H1 (cell line): Measurements from ENCODE around the gene NPC1L1. TPM values are rescaled to one million over a fixed set of nuclear protein-coding genes. Genes with fewer than 3 reads are reported as not detected.

Source experiments
- CTCF ChIA-PET: fragments of 300-600 bp; sonication (Branson Sonifier 250); formaldehyde crosslinking; loops from one replicate; lab custom pipeline; 2021; ENCODE audit not compliant: partially characterized antibody; lab: Charles Lee
- POLR2A ChIA-PET: fragments of 300-600 bp; sonication (Branson Sonifier 250); formaldehyde crosslinking; loops from one replicate; lab custom pipeline; 2021; ENCODE audit warnings: inconsistent platforms; ENCODE audit not compliant: partially characterized antibody; lab: Charles Lee
- DNase-seq, 2 experiments: peaks; one replicate each; pipeline versions ENCODE4 v3.0.0 to v3.0.0-alpha.2; 2010 to 2022; ENCODE audit warnings: low spot score in 2 of 2, low read depth in 1 of 2, mixed read lengths in 1 of 2
- FAIRE-seq: peaks from 2 replicates; lab custom pipeline; 2011; peaks lifted over from hg19 to GRCh38; lab: Jason Lieb, UNC
- H2AFZ ChIP-seq: 2 replicates; pipeline ENCODE4 v1.8.1; 2012; ENCODE audit warnings: low read length, inconsistent platforms
- H2AK5ac ChIP-seq: 2 replicates; pipeline ENCODE4 v1.6.1; 2013; ENCODE audit warnings: low read depth, low read length
- H2BK120ac ChIP-seq: replicated peaks from 2 replicates; pipeline ENCODE3; 2013; ENCODE audit warnings: low read depth, low read length, inconsistent platforms
- H2BK12ac ChIP-seq: 2 replicates; pipeline ENCODE4 v1.6.1; 2013; ENCODE audit warnings: low read depth, low read length
- H2BK15ac ChIP-seq: 2 replicates; pipeline ENCODE4 v1.6.1; 2013; ENCODE audit warnings: low read length
- H2BK20ac ChIP-seq: 2 replicates; pipeline ENCODE4 v1.6.1; 2013; ENCODE audit warnings: low read length
- H2BK5ac ChIP-seq: 2 replicates; pipeline ENCODE4 v1.6.1; 2013; ENCODE audit warnings: low read depth, low read length
- H3K14ac ChIP-seq: 2 replicates; pipeline ENCODE4 v1.6.1; 2013; ENCODE audit warnings: inconsistent platforms; ENCODE audit not compliant: insufficient read length
- H3K18ac ChIP-seq: 2 replicates; pipeline ENCODE4 v1.6.1; 2013; ENCODE audit warnings: low read length; ENCODE audit errors: extremely low read depth
- H3K23ac ChIP-seq: 2 replicates; pipeline ENCODE4 v1.6.1; 2013; ENCODE audit warnings: inconsistent platforms; ENCODE audit not compliant: insufficient read length
- H3K23me2 ChIP-seq: 2 replicates; pipeline ENCODE4 v1.6.1; 2013; ENCODE audit warnings: low read depth, low read length
- H3K27ac ChIP-seq: 2 replicates; pipeline ENCODE4 v1.6.1; 2011; ENCODE audit warnings: low read depth, low read length, inconsistent platforms
- H3K27me3 ChIP-seq, 4 experiments: replicated peaks in 1 of 4; 1 replicate in 1 of 4; 2 replicates in 3 of 4; pipeline versions ENCODE4 v1.6.1 to v1.8.1; 2011 to 2013; ENCODE audit warnings: low read length in 3 of 4, mild to moderate bottlenecking in 3 of 4, inconsistent platforms in 2 of 4, mixed read lengths in 2 of 4, moderate library complexity in 1 of 4; ENCODE audit not compliant: control insufficient read depth in 3 of 4, insufficient read depth in 3 of 4; ENCODE audit errors: extremely low read depth in 1 of 4
- H3K36me3 ChIP-seq, 4 experiments: 2 replicates each; pipeline versions ENCODE4 v1.6.1 to v1.8.1; 2011 to 2013; ENCODE audit warnings: mild to moderate bottlenecking in 4 of 4, low read length in 3 of 4, moderate library complexity in 2 of 4, control low read depth in 1 of 4, inconsistent platforms in 1 of 4; ENCODE audit not compliant: insufficient read depth in 4 of 4, control insufficient read depth in 2 of 4
- H3K4ac ChIP-seq: replicated peaks from 2 replicates; pipeline ENCODE3; 2013; ENCODE audit warnings: low read length, low read depth, mixed read lengths, inconsistent platforms; ENCODE audit not compliant: insufficient read length
- H3K4me1 ChIP-seq, 4 experiments: replicated peaks in 1 of 4; 1 replicate in 1 of 4; 2 replicates in 3 of 4; pipeline versions ENCODE4 v1.6.1 to v1.8.1; 2011 to 2013; ENCODE audit warnings: low read length in 3 of 4, inconsistent platforms in 2 of 4, mixed read lengths in 1 of 4; ENCODE audit not compliant: insufficient read depth in 4 of 4, control insufficient read depth in 3 of 4
- H3K4me2 ChIP-seq, 2 experiments: 2 replicates each; pipeline versions ENCODE4 v1.6.1 to v1.8.1; 2011 to 2013; ENCODE audit warnings: low read depth in 2 of 2, low read length in 2 of 2, control low read depth in 1 of 2, inconsistent platforms in 1 of 2, mild to moderate bottlenecking in 1 of 2; ENCODE audit not compliant: insufficient read depth in 1 of 2
- H3K4me3 ChIP-seq, 4 experiments: fragments of 200-600, 300-600 bp in 1 of 4; sonication (generic), shearing (Covaris generic), sonication (Bioruptor Twin) in 1 of 4; 2 replicates each; pipeline versions ENCODE4 v1.5.1 to v1.8.1; 2011 to 2016; ENCODE audit warnings: low read length in 4 of 4, low read depth in 3 of 4, control low read depth in 2 of 4, inconsistent platforms in 2 of 4, mild to moderate bottlenecking in 2 of 4, mixed read lengths in 1 of 4, moderate library complexity in 1 of 4; ENCODE audit not compliant: insufficient read depth in 2 of 4; ENCODE audit errors: extremely low read depth in 1 of 4
- H3K56ac ChIP-seq: replicated peaks from 2 replicates; pipeline ENCODE3; 2013; ENCODE audit warnings: low read depth, mild to moderate bottlenecking, mixed read lengths, low read length, inconsistent platforms; ENCODE audit not compliant: insufficient read length
- H3K79me1 ChIP-seq: 2 replicates; pipeline ENCODE4 v1.6.1; 2013; ENCODE audit warnings: low read depth, low read length, control low read depth
- H3K79me2 ChIP-seq, 2 experiments: 2 replicates each; pipeline versions ENCODE4 v1.6.1 to v1.8.1; 2012 to 2013; ENCODE audit warnings: low read length in 2 of 2, mild to moderate bottlenecking in 2 of 2, inconsistent platforms in 1 of 2; ENCODE audit not compliant: insufficient read depth in 2 of 2, control insufficient read depth in 1 of 2
- H3K9ac ChIP-seq, 4 experiments: replicated peaks in 1 of 4; 1 replicate in 1 of 4; 2 replicates in 3 of 4; pipeline versions ENCODE4 v1.6.1 to v1.8.1; 2011 to 2013; ENCODE audit warnings: low read depth in 3 of 4, low read length in 3 of 4, control low read depth in 2 of 4, mild to moderate bottlenecking in 2 of 4, moderate library complexity in 2 of 4, inconsistent platforms in 1 of 4; ENCODE audit errors: extremely low read depth in 1 of 4
- H3K9me3 ChIP-seq, 2 experiments: 2 replicates each; pipeline versions ENCODE4 v1.6.1 to v1.8.1; 2012 to 2013; ENCODE audit warnings: mild to moderate bottlenecking in 2 of 2, moderate library complexity in 2 of 2, control low read depth in 1 of 2, inconsistent platforms in 1 of 2, low read depth in 1 of 2, low read length in 1 of 2, mixed read lengths in 1 of 2; ENCODE audit not compliant: insufficient read depth in 2 of 2
- H4K20me1 ChIP-seq, 2 experiments: replicated peaks in 1 of 2; 2 replicates each; pipeline versions ENCODE3 to v1.8.1; 2011 to 2013; ENCODE audit warnings: inconsistent platforms in 2 of 2, low read length in 2 of 2, mild to moderate bottlenecking in 1 of 2; ENCODE audit not compliant: insufficient read depth in 2 of 2, control insufficient read depth in 1 of 2
- H4K5ac ChIP-seq: 2 replicates; pipeline ENCODE4 v1.6.1; 2013; ENCODE audit warnings: low read length, low read depth, mixed read lengths, inconsistent platforms; ENCODE audit not compliant: insufficient read length
- H4K8ac ChIP-seq: 2 replicates; pipeline ENCODE4 v1.8.0; 2013; ENCODE audit warnings: mild to moderate bottlenecking, moderate library complexity, low read length, inconsistent platforms; ENCODE audit not compliant: insufficient read depth; ENCODE audit errors: extremely low read depth
- H4K91ac ChIP-seq: replicated peaks from 2 replicates; pipeline ENCODE3; 2013; ENCODE audit warnings: low read length, mixed read lengths, inconsistent platforms; ENCODE audit not compliant: insufficient read length
- BACH1 ChIP-seq: IDR thresholded peaks from 2 replicates; pipeline ENCODE4 v1.6.1; 2012; ENCODE audit warnings: low read length, improper control_type of control experiment
- BCL11A ChIP-seq, 2 experiments: IDR thresholded peaks; one replicate each; pipeline ENCODE4 v1.6.1; 2011; ENCODE audit warnings: low read depth in 2 of 2, low read length in 2 of 2, mild to moderate bottlenecking in 2 of 2
- CBX8 ChIP-seq: fragments of 300-800, 300-1000 bp; sonication (generic); IDR thresholded peaks from 2 replicates; pipeline ENCODE4 v1.7.1; 2016; ENCODE audit warnings: low read depth, low read length, borderline replicate concordance
- CHD1 ChIP-seq: IDR thresholded peaks from 2 replicates; pipeline ENCODE4 v1.6.1; 2012; ENCODE audit warnings: low read depth, low read length, improper control_type of control experiment
- FOSL1 ChIP-seq: IDR thresholded peaks from 2 replicates; pipeline ENCODE4 v1.6.1; 2011; ENCODE audit warnings: mild to moderate bottlenecking, low read depth, low read length, moderate library complexity; ENCODE audit not compliant: insufficient read depth
- JUND ChIP-seq: IDR thresholded peaks from 2 replicates; pipeline ENCODE4 v1.6.1; 2011; ENCODE audit warnings: mild to moderate bottlenecking, improper control_type of control experiment, low read length
- KDM1A ChIP-seq: fragments of 200-600, 300-600 bp; sonication (generic); IDR thresholded peaks from 2 replicates; pipeline ENCODE4 v1.7.1; 2016; ENCODE audit warnings: mild to moderate bottlenecking, low read length, borderline replicate concordance
- MAFK ChIP-seq: IDR thresholded peaks from 2 replicates; pipeline ENCODE4 v1.6.1; 2012; ENCODE audit warnings: low read depth, mild to moderate bottlenecking, improper control_type of control experiment, low read length
- SIRT6 ChIP-seq: IDR thresholded peaks from one replicate; pipeline ENCODE4 v1.7.1; 2012; ENCODE audit warnings: low read length, inconsistent platforms
- SP2 ChIP-seq: IDR thresholded peaks from 2 replicates; pipeline ENCODE4 v1.6.1; 2012; ENCODE audit warnings: mild to moderate bottlenecking, low read length, inconsistent platforms
- TEAD4 ChIP-seq: IDR thresholded peaks from 2 replicates; pipeline ENCODE4 v1.6.1; 2012; ENCODE audit warnings: low read depth, low read length, inconsistent platforms, mixed read lengths
- WGBS, 2 experiments: shearing (Covaris generic) in 1 of 2; methylation state at CpG; one replicate each; pipeline versions ENCODE4 v1.1.6 to v1.1.7; 2013 to 2015; ENCODE audit warnings: low lambda C conversion rate in 2 of 2, mixed read lengths in 2 of 2, inconsistent platforms in 1 of 2, low coverage in 1 of 2, missing lambda C conversion rate in 1 of 2; ENCODE audit not compliant: insufficient replicate concordance in 2 of 2, insufficient coverage in 1 of 2, insufficient read length in 1 of 2; ENCODE audit errors: extremely low coverage in 1 of 2, missing lambda C conversion rate in 1 of 2; 5-methylcytosine and 5-hydroxymethylcytosine counted together
- polyA plus RNA-seq, 7 experiments: library from polyadenylated mRNA; depleted of rRNA in 3 of 7; stranded (reverse) in 5 of 7; unstranded in 2 of 7; fragments of >200 nt in 5 of 7; fragments of 200-250 nt in 2 of 7; gene quantifications; 1 replicate in 5 of 7; 2 replicates in 1 of 7; 4 replicates in 1 of 7; pipeline versions ENCODE4 v1.2.1 to v1.2.3, GENCODE V29; 2011 to 2013; ENCODE audit warnings: missing spikeins in 2 of 7, mixed read lengths in 2 of 7
- total RNA-seq: library from RNA; stranded (reverse); fragmentation: NEBNext Ultra II Directional; extraction: Animal tissue kit (Norgen Biotek cat#: 25700); gene quantifications from 2 replicates; pipeline ENCODE4 v1.2.1, GENCODE V29; 2021
- TF ChIP-seq, protein P1 (sequence below): IDR thresholded peaks from 2 replicates; pipeline ENCODE4 v1.6.1; 2012; ENCODE audit warnings: inconsistent platforms

Gene NPC1L1
- total and polyA plus RNA-seq, 2 of the 8 experiments (the other 6 are each of a cell fraction or from before 2014, with no cell fraction given) = 0.06 to 0.21 TPM

GRCh38 chr7:44518761-44519160, 22.4 kb downstream of the NPC1L1 start:
- Histone ChIP-seq H3K4me3 (no peak overlapping the region), H2BK20ac (no peak overlapping the region), H2AFZ (no peak overlapping the region), H2BK12ac (no peak overlapping the region), H3K9me3 (no peaks in the 10 kb centered on the region), H4K5ac (no peak overlapping the region), H2BK120ac (no peak overlapping the region), H3K4ac (no peak overlapping the region), H3K79me1 (no peaks in the 10 kb centered on the region), H3K14ac (no peak overlapping the region), H2BK15ac (no peak overlapping the region), H2BK5ac (no peak overlapping the region), H3K79me2 (no peaks in the 10 kb centered on the region), H3K18ac (no peak overlapping the region), H3K36me3 (no peaks in the 10 kb centered on the region), H4K8ac (no peak overlapping the region), H2AK5ac (no peak overlapping the region), H3K56ac (no peak overlapping the region), H4K20me1 (no peaks in the 10 kb centered on the region), H3K23ac (no peak overlapping the region), H3K27ac (no peak overlapping the region), H3K23me2 (no peaks in the 10 kb centered on the region), H4K91ac (no peak overlapping the region), H3K27me3 (no peaks in the 10 kb centered on the region), H3K9ac (no peak overlapping the region), H3K4me1 (no peaks in the 10 kb centered on the region), H3K4me2 (no peak overlapping the region)
- TF ChIP-seq KDM1A (no peak), MAFK (no peak), SIRT6 (no peak), CBX8 (no peak), BCL11A (IDR thresholded peaks at IDR 0.05; ENCODE audit: low read depth in 2 of 2, low read length in 2 of 2) (no peak), CHD1 (no peak), JUND (no peak), TEAD4 (no peak), SP2 (no peak), BACH1 (no peak), FOSL1 (no peak)
- TF ChIP-seq, protein P1, sequence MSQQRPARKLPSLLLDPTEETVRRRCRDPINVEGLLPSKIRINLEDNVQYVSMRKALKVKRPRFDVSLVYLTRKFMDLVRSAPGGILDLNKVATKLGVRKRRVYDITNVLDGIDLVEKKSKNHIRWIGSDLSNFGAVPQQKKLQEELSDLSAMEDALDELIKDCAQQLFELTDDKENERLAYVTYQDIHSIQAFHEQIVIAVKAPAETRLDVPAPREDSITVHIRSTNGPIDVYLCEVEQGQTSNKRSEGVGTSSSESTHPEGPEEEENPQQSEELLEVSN = no peak
- WGBS, 2 experiments = 74% methylated on average over 3 of the region's 3 CpGs; no CpG with 5 or more reads in 1 of the 2 experiments
- FAIRE-seq (no peak), DNase-seq (no peak)
- POLR2A ChIA-PET = no interaction called here
- CTCF ChIA-PET = interaction anchor here (1.1 to 2.4 kb wide), 3 partner anchors 16 to 46 kb away, joined by 3 to 12 read pairs (median 11); no protein-coding TSS in a partner anchor
